C4-2B (cell line): ENCODE results near the gene SULT2B1.

Experiments
- ZFX ChIP-seq: fragments of 450-650 bp; IDR thresholded peaks from 2 replicates; pipeline ENCODE4 v1.6.1; 2017
- TF ChIP-seq, protein P1 (sequence below): fragments of 450-650 bp; conservative IDR thresholded peaks from 2 replicates; pipeline ENCODE4 v1.5.1; 2017; ENCODE audit warnings: mild to moderate bottlenecking

DNA sequence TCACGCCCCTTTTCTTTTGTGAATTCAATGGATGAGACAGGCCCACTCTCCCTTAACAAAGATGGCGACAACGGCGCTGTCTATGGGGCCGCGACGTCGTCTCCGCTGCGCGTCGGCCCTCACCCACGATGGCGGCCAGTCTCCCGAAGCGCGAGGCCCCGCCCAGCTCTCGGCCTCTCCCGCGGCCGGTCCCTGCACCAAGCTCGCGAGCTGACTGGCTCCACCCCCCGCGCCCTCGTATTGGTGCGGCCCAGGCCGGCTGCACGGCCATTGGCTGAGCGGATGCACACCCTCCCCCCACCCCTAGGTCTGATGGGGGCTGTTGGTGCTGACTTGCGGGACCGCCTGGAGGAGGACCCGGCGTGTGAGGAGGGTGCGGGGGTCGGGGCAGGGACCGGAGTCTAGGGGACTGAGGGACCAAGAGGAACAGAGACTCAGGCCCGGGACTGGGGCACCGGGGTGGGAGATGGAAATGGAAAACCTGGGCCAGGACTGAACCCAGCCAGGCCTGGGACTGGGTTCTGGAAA, 72.2 kb downstream of the SULT2B1 start:
- TF ChIP-seq, protein P1, sequence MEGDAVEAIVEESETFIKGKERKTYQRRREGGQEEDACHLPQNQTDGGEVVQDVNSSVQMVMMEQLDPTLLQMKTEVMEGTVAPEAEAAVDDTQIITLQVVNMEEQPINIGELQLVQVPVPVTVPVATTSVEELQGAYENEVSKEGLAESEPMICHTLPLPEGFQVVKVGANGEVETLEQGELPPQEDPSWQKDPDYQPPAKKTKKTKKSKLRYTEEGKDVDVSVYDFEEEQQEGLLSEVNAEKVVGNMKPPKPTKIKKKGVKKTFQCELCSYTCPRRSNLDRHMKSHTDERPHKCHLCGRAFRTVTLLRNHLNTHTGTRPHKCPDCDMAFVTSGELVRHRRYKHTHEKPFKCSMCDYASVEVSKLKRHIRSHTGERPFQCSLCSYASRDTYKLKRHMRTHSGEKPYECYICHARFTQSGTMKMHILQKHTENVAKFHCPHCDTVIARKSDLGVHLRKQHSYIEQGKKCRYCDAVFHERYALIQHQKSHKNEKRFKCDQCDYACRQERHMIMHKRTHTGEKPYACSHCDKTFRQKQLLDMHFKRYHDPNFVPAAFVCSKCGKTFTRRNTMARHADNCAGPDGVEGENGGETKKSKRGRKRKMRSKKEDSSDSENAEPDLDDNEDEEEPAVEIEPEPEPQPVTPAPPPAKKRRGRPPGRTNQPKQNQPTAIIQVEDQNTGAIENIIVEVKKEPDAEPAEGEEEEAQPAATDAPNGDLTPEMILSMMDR = no peak
- no peak for TF ChIP-seq ZFX
